ENCODE results near the gene MFAP1.
"Not testable (repeated sequence)": the region's sequence is repeated elsewhere in the genome, so short reads cannot be mapped to it uniquely, and the experiment has no call there.

The MFAP1 gene

GRCh38 chr15:43821505-43821904 lies 3.0 kb downstream of the MFAP1 start:
- no peak for DNase-seq (ENCODE audit: low read depth)

- DNase-seq (ENCODE audit: low read depth), result not testable (repeated sequence)
Measured at GRCh38 chr15:43815064-43815463, 9.4 kb downstream of the MFAP1 start.

DNA sequence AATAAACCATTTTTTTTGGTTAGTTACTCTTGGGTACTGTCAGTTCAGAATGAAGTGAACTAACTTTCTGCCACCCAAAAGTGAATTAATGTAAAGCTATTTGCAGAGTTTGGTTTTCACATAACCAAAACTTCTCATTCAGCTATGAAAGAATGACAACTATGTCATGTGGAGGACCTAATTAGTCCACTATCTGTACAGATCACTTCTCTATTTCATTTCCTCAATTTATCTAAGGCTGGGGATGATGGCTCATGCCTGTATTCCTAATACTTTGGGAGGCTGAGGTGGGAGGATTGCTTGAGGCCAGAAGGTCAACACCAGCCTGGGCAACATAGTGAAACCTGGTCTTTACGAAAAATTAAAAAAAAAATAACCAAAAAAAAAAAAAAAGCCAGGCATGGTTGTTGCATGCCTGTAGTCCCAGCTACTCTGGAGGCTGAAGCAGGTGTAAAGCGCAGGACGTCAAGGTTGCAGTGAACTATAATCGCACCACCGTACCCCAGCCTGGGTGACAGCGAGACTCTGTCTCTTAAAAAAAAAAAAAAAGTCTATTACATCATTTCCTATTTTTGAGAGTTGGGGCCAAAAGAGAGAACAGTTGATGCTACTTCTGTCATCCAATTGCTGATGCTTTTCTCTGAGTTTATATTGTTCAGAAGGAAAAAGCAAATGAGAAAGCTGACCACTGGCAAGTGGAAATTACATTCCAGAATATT lies 15.4 kb downstream of the MFAP1 start:
- DNase-seq (ENCODE audit: low read depth), result no peak

DNA sequence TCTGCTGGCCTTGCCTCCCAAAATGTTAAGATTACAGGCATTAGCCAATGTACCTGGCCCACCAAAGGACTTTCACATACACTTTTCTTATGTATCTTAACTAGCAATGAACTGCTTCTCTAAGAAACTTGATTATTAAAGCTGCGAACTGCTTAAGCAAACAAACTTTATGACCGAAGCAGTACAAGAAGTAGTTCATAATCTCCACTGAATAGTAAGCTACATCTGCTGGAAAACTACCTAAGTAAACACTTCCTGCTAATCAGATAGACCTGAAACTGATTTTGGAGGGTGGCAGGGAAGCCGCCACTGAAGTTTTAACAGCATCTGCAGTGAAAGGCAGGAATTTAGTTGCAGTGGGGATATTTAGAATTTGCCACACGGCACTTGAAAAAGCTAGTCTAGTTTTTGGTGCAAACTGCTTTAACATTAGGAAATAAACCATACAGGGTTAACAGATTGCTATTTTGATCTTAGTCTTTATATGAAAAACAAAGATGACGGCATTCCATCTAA lies 16.0 kb downstream of the MFAP1 start:
- no peak for DNase-seq (ENCODE audit: low read depth)

DNA sequence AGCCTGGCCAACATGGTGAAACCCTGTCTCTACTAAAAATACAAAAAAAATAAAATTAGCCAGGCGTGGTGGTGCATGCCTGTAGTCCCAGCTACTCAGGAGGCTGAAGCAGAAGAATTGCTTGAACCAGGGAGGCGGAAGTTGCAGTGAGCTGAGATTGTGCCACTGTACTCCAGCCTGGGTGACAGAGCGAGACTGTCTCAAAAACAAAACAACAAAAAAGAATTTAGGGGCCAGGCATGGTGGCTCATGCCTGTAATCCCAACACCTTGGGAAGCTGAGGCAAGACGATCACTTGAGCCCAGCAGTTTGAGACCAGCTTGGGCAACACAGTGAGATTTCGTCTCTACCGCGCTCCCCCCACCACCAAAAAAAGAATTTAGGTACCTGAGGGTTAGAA lies 21.8 kb downstream of the MFAP1 start:
- not testable (repeated sequence) for DNase-seq (ENCODE audit: low read depth)

GRCh38 chr15:43800286-43801141 lies 24.0 kb downstream of the MFAP1 start, which contains the start of gene HYPK:
HYPK (plus strand) TSS chr15:43800599; CDS start chr15:43800623, 24 bp downstream.
- peak; percentile 83 for DNase-seq (ENCODE audit: low read depth)

- no peak for DNase-seq (ENCODE audit: low read depth)
Measured at GRCh38 chr15:43799945-43800285, 24.6 kb downstream of the MFAP1 start, which contains the start of gene SERINC4. SERINC4 (minus strand) TSS chr15:43800220; CDS start chr15:43799986, 234 bp downstream.

DNA sequence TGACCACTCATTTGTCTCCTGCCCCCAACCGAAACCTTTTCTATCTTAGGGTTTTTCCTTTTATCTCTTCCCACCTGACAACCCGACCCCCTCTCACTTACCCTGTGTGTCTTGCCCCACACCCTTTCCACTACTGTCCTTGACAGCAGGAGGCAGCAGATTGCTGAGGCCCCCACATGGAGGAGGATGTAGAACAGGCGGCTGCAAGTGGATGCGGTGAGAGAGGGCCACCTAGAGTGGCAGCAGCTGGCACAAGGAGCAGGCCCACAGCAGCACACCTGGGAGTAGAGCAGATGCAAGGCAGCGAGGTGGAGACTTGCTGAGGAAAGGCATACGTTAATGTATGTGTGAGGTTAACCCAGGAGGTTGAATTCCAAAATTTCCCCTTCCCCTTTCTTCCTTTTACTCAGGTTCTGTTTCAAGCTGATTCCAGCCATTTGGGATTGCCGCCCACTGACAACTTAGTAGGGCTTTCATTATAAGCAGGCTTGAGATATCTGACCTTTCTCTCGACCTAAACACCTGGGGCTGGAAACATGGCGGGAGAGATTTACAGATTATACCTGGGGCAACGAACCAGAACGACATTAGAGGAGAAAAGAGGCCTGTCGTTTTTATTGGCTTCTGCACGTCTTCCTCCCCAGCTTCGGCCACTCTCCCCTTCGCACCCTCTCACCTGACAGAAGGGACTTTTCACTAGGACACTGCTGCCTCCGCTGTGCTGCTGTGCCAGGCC lies 25.1 kb downstream of the MFAP1 start:
- DNase-seq (ENCODE audit: low read depth), result no peak

DNA sequence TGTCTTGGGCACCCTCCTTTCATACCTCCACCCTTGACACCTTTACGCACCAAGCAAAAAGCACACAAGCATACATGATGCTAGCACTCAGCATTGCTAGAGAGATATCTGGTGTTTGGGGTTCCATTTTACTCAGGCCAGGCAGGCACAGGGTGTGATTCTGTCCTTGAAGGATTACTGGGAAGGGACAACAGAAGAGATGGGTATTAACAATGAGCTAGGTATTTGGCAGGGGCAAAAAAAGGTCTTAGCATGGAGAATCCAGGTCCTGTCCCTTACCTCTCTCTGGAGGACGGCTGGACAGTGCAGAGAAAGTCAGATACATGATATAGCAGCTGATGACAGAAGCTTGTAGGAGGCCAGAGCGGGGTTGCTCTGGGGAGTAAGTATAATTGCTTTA lies 27.9 kb downstream of the MFAP1 start:
- no peak for DNase-seq (ENCODE audit: low read depth)

- no peak for DNase-seq (ENCODE audit: low read depth)
Measured at GRCh38 chr15:43795997-43796396, 28.5 kb downstream of the MFAP1 start.

DNA sequence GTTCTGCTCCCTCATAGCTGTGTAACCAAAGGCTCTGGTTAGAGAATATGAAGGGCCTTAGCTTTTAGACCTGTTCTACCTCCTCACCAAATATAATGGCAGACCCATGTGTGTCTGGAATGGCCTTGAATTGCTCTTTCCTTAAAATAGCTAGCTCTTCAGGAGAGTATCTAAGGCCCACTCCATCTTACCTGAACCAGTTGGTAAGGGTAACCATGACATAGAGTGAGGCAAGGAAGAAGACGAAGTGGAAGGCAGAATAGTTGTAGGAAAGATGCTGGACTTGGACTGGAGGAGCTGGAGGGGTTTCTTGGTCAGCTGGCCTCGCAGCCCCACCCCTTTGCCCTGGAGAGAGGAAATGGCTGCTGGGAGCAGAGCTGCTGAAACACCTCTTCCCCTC lies 29.3 kb downstream of the MFAP1 start:
- no peak for DNase-seq (ENCODE audit: low read depth)

- DNase-seq (ENCODE audit: low read depth), result no peak
Measured at GRCh38 chr15:43794269-43795037, 30.0 kb downstream of the MFAP1 start.

- no peak for DNase-seq (ENCODE audit: low read depth)
Measured at GRCh38 chr15:43793647-43794046, 30.8 kb downstream of the MFAP1 start.

GRCh38 chr15:43792761-43793476 lies 31.6 kb downstream of the MFAP1 start:
- no peak for DNase-seq (ENCODE audit: low read depth)

DNA sequence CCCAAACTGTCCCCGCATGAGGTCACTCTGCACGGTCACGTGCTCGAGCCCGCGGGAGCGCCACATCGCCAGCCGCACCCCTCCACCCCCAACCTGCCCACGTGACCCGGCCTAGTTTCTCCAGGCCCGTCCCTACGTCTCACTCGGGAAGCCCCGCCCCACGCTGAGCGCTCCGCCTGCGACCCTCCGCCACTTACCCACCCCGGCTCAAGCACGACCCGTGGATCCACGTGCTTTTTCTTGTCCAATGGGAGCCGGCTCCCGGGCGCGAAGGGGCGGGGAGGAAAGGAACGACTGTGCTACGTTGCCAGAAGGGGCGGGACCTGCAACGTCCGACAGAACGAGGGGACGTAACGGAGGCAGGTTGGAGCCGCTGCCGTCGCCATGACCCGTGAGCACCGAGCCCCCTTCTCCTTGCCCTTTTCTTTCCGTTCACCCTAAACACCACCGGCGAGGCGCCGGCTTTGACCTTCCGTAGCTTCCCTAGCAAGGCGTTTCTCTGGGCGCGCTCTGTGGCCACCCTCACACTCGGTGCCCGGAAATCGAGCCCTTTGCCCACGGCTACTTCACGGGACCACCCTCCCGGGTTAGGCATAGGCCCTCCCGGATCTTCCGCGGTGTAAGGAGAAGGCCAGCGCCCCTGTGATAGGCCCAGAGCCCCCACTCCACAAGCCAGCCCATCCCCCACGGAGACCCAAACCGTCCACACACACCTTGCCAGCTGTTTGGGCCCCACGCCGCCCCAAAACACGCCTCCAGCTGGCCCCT lies 32.3 kb downstream of the MFAP1 start, which contains the start of gene SERF2:
TSS of gene SERF2 (plus strand) at position 328 of the 768 bp plus-strand sequence. CDS start at position 385, 57 bp downstream.
- DNase-seq (ENCODE audit: low read depth), result peak; percentile 99

- no peak for DNase-seq (ENCODE audit: low read depth)
Measured at GRCh38 chr15:43789409-43789808, 35.1 kb downstream of the MFAP1 start.

GRCh38 chr15:43779016-43779415 lies 45.5 kb downstream of the MFAP1 start:
- no peak for DNase-seq (ENCODE audit: low read depth)

DNA sequence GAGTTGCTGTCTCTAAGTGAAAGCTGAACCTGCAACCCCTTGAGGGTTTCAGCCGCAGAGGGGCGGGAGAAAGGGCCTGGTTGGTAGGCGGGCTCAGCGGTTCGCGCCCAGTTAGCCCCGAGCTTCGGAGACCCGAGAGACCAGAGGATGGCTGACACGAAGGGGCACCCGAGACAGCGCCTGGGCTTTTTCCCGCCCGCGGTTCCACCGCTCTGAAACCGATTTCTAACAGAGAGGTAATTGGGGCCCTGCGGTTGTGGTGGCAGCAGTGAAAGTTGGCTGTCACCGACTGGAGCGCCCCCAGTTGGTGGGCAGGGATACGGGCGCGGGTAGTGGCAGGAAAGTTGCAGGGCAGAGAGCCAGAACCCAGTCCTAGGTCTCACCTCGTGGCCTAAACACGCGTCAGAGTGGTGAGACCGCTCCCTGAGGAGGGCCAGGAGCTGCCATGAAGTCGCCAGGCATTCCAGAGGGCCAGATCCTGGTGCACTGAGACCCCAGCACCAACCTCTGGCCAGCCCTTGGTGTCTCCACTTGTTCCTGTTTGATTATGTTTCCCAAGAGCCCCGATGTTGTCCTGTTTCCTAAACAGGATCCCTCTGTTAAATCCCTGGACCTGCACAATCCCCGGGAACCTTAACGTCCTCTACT lies 47.1 kb downstream of the MFAP1 start:
- DNase-seq (ENCODE audit: low read depth), result peak; percentile 72

DNA sequence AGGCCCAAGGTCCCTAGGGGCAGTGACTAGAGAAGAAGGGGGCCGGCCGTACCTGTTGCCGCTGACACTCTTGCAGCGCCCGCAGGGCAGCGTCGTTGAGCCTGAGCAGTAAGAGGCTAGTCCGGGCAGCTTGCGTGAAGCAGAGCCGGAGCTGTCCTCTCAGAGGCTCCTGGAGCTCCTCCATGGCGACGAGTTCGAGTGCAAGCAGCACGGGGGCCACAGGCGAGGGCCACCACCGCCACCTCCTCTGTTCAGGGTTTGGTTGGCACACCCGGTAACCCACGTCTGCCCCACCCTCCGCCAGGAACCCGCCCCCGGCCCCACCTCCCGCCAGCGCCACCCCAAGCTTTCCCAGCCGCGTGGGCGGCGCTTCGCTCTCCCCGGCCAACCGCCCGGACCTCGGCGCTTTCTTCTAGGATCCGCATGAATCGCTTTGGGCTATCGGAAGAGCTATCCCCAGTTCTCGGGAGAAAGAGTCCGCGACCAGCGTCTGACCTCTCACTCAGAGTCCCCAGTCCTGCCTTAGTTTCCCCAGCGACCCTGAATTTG lies 47.7 kb downstream of the MFAP1 start, which contains the start of gene ELL3:
TSS of gene ELL3 (minus strand) at position 249 of the 549 bp plus-strand sequence. CDS start at position 184, 65 bp downstream.
- peak; percentile 66 for DNase-seq (ENCODE audit: low read depth)
